IPS-NIHi11 (cell line): ENCODE results near the gene ARHGAP25.

Experiments
- DNase-seq: peaks from one replicate; pipeline ENCODE4 v3.0.0; 2012; ENCODE audit warnings: mixed read lengths, low spot score

ARHGAP25 gene

DNA sequence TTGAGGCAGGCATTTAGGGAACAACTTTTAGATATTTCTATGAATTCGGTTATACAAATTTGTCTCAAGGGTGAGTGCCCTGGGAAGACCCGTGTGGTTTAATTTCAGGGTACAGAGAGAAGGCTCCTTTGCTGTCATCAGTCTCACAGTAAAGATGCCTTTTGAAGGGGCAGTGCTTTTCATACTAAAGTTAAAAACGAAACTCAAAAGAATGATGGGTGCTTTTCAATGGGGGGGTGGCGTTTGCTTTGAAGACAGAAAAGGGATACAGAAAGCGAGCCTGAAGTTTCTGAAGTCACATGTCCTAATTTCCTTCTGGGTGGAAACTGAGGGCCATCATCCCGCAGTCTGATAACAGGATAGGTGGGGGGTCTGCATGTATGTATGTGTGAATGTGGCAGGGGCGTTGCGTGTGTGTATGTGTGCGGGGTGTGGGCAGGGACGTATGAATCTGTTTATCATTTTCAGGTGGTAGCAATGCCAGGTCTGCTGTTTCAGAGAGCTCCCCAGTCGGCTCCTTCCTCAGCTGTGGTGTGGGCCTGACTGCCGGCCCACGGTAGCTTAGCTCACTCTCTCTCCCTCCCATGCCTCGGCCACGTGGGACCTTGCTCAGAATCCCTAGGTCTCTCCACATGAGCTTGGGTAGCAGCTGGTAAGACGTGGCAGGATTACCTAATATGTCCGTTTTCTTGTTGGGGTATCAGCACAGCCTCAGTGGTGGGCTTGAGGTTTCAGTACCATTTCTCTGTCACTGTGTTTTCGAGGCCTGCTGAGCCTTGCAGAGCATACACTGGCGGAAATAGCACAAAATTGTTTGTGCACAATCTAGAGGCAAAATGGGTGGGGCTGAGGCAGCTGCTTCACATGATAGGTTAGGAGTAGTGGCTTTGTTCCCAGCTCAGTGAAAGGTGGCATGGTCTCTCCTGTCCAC, 32.7 kb downstream of the ARHGAP25 start:
- no peak for DNase-seq

DNA sequence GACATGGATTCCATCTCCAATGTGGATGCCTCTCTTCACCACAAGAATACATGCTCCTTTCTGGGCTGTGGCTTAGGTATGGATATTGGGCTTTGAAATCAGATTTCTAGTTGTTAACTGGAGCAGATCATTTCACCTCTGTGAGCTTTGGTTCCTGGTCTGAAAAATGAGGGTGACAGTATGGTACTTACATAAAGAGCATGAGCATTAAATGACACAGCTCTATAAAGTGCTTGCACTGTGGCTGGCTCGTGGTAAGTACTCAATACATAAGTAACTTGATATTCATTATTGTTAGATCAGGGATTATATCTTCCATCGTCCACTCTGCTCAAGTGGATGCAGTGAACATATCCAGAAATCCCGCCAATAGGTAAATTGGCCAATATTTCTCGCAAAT, 33.4 kb downstream of the ARHGAP25 start:
- DNase-seq, result no peak

DNA sequence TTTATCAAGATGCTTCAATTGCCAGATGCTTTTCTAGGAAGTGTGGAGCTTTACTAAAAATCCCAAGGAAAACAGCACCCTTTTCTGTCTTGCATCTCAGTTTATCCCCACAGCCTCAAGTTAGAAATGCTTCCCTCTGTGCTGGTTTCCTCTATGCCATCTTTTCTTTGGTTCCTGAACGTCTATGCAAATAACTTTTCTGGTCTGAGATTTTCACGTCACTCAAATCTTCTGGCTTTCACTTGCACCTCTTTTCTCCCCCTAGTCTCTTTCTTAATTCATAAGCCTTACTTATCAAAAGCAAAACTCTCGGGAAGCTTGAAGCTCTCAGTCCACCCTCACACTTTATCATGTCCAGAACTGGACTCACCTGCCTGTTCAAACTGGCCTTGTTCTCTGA, 33.9 kb downstream of the ARHGAP25 start:
- no peak for DNase-seq

DNA sequence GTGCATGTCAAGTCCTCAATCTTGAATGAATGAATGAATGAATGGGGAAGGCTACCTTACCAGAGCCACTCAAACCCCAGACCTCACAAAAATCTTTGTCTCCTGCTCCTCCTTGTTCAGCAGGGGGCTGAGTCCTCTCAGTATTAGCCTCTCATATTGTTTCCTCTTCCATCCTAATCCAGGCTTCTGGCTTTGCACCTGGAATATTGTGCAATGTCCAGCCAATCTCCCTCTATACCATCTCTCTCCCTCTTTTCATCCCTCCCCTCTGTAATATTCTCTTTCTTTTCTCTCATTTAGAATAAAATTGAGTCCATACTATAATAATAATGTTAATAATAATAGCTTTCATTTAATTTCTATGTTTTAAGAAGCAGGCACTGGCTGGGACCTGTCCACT, 34.3 kb downstream of the ARHGAP25 start:
- DNase-seq, result no peak

DNA sequence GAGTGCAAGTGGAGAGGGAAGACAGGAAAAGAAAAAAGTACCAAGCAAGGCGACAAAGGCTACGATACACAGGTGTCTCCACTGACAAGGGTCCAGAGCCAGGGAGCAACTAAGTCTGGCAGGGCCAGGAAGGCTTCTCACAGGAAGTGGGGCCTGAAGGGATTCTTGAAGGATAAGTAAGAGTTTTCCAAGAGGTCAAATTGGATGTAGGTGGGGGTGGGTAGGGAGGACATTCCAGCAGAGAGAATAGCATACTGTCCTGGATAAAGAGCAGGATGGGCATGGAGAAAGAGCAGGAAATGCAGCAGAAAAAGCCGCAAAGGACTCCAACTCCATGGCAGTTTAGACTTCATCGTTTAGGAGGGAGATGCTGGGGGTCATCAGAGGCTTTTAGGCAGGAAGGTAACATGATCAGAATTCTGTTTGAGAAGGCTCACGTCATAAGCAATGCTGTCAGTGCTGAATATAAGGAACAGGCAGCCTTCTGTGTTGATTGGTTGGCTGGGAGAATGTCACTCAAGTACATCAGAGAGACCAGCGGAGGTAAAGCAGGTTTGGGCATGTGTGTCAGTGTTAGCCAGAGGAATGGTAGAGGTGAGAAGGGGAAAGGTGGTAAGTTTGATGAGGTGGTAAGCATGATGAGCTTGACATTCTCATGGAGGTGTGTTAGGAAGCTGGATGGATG, 35.1 kb downstream of the ARHGAP25 start:
- DNase-seq, result no peak

DNA sequence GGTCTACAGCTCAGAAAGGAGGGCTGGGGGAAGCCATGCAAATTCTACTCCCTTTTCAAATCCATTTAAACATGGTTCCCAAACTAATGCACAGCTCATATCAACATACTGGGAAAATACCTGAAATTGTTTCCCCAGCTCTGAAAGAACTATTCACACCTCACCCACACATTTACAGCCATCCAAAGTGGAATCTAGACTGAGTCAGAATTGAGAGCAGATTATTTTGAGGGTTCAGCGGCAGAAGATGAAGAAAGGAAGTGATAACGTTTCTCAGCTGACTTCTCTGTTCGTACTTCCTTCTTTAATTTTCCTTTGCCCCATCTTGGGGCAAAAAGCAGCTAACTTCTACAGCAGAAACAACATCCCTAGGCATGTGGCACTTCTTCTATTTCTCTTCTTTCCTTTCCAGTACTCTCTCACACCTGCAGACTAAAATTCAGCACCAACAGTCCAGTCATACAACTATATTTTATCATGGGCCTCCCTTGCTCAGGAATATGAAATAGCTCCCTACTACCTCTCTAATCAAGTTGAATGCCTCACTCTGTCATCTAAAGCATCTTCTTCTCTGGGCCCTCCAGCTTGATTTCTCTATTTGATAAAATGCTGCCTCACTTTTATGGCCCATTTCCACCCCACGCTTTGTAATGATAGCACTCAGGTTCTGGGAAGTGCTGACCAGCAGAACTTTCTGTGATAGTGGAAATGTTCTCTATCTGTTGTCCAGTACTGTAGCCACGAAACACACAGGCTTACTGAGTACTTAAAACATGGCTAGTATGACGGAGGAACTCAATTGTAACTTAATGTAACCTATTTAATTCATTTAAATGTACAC, 35.9 kb downstream of the ARHGAP25 start:
- DNase-seq, result no peak

DNA sequence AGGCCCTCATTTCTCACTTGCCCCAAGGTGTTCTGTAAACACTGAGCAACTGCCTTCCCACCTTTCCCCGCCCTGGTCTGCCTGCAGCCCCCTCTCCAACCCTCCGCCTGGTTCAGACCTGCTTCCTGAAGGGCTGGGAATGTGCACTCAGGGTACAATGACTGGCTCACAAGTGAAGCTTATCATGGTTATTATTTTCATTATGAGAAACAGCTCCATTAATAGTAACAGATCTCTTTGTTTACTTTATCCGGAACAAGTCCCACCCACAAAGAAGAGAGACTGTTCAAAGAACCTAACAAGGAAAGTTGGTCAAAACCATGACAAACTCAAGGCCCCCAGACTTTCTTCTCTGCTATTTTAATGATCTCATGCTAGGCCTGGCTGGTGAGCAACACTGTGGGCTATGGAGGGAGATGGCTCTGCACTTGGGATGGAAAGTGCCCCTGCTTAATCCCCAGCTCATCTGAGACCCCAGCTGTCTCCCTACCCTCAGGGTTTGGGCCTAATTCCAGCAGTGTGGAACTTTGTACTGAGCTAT, 36.7 kb downstream of the ARHGAP25 start:
- DNase-seq, result no peak

DNA sequence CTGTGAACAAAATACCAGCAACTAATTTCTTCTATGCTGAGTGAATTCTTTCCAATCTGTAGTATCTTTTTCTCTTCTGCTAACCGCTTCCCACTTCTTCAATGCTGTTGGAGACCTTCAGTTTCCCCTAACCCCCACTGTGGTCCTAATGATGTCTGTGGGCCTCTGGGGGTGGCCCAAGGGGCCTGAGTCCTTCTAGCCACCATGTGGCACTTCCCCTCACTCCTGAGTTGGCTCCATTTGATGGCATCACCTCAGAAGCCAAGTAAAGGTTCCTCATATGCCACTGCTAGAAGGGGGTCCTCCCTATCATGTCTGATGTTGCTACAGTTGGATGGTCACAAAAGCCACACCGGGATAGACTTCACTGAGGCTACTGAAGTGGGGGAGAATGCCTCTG, 37.5 kb downstream of the ARHGAP25 start:
- no peak for DNase-seq

DNA sequence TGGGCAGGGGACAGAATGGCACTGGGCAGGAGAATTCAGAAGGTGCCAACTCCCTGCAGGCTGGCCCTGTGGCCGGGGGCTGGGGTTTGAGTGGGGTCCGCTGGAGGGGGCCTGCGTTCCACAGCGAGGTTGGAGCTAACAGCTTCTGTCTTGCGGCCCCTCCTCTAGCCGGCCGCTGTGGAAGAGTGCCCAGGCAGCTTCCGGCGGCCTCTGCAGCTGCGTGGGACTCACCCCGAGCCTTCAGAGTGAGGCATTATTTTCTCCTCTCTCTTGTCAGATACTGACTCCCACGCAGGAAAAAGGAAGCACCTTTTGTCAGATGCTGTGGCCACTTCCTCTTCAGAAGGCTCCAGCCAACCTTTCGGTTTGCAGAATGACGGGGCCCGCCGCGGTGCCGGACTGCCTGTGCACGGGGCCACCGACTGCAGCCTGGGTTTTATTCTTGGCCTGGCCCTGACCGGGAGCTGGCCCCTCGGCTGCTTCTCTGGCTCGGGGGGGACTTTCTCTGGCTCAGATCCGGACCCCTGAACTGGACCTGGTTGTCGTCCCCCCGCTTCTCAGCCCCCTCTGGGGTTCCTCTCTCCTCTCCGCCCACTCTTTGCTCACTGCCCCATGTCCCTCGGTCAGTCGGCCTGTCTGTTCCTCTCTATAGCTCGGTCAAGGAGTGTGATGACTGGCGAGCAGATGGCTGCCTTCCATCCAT, 40.1 kb downstream of the ARHGAP25 start:
- no peak for DNase-seq

DNA sequence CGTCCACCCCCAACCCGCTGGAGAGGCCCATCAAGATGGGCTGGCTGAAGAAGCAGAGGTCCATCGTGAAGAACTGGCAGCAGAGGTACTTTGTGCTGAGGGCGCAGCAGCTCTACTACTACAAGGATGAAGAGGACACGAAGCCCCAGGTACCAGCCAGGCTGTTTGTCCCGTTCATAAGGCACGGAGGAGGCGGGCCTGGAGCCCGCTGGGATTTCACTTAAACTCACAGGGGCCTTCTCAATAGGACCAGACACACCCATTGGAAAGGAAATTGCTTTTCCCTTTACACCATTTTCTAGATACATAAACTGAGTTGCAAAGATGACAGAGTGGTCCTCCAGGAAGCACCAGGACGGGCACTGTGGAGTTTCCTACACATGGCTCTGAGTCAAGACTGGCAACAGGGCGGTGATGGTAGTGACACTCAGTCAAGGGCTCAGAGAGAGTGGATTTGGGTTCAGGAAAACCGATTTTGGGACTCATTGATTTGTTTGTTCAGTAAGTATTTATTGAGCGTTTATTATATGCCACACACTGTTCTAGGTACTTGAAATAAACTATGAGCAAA, 40.7 kb downstream of the ARHGAP25 start:
- no peak for DNase-seq

DNA sequence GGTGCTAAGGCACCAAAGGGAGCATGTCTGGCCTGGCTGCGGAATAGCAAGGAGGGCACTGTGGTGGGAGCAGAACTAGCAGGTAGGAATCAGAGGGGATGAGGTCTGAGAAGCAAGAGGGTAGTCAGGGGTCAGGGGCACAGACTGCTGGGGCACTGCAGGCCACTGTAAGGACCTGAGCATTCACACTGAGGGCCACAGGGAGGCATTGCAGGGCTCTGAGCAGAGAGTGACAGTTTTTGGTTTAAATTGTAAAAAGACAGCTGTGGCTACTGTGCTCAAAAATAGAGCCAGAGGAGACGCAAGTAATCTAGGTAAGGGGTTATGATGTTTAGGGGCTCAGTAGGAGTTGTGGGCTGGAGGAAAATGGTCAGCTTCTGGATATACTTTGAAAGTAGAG, 41.5 kb downstream of the ARHGAP25 start:
- no peak for DNase-seq

DNA sequence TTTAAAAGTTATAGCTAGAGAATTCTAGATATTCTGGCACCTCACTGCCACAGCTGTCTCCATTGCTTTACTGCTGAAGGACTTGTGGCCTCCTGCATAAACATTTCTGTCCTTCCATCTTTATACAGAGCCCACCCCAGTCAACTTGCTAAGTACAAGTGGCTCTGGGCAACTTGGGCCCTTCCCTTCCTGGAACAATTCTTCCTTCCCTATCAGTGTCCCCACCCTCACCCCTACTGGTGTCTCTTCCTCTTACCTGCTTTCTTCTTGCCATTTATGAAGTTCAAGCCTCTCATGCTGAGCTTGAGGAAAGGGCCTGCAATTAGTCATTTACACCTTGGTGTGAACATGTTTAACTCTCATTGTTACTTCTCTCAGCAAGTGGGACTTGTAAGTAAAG, 45.0 kb downstream of the ARHGAP25 start:
- DNase-seq, result no peak

DNA sequence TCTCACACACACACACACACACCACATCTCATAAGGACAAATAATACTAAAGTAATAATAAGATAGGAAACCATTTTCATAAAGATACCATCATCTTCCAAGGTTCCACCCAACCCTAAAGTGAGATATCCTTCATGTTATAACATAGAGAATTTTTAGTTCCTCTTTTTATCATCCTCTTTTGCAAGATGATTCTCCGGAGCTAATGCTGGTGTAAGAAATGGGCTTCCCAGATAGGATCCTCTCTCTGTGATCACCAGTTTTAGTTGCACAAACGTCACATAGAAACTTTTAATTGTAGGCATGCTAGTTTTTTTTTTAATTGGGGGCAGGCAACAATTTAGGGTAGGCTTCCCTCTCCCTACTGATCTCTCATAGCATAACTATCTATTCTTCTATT, 49.6 kb downstream of the ARHGAP25 start:
- no peak for DNase-seq

DNA sequence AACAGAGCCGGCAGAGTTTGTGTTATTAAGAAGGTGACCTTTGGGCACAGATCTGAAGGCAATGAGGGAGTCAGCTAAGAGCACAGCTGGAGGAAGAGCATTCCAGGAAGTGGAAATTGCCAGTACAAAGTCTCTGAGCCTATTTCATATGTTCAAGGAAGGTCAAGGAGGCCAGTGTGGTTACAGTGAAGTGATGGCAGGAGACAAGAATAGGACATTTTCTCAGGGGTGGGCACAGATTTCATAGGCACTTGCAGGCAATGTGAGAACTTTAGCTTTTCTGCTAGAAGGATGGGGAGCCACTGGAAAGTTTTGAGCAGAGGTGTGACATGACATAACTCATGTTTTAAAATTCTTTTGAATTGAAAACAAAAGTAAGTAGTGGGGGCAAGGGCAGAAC, 50.3 kb downstream of the ARHGAP25 start:
- no peak for DNase-seq

DNA sequence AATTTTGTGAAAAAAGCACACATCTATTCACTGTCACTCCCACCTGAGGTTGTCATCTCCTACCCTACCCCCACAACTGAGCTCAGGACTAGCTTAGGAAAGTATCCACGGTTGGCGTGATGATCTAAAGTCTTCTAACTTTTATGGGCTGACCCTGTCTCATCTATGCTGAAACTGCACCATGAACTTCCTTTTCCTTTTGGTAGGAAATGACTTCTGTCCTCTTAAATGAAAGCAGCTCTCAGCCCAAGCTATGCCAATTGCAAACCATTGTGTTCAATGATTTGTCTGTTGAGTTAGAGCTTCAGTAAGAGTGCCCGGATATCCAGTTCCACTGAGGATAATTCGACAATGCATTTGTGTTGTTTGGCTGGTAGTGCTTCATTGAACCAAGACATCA, 52.7 kb downstream of the ARHGAP25 start:
- DNase-seq, result no peak

DNA sequence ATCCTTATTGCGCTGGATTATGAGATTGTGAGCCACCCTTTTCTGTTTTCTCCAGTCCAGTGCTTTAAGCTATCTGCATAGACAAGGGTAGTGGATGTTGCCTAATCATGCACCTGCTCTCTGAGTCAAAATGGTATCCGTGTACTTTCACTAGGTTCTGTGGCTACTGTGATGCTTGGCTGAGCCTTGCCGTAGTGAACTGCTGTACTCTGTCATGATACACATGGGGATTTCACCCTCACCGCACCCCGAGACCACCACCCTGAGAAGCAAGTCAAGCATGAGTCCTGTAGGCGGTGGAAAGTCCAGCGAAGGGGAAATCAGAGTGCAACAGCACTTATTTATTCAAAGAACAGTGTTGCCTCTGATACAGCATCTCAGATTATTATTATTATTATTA, 55.0 kb downstream of the ARHGAP25 start:
- no peak for DNase-seq

DNA sequence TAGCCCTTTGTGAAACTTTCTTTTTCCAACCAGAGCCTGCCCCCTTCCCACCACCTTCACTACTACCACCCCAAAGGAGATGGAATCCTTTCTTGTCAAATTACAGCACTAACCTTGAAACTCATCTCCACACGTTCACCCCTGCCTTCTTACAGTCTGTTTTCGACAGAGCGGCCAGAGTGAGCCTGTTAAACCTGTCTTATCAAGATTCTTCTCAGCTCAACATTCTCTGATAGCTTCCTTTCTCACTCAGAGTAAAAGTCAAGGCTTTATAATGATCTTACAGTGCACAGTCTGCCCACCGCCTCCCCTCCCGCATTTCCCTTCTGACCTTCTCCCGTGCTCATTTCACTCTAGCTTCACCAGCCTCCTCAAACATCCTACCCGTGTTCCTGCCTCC, 56.0 kb downstream of the ARHGAP25 start:
- DNase-seq, result no peak

DNA sequence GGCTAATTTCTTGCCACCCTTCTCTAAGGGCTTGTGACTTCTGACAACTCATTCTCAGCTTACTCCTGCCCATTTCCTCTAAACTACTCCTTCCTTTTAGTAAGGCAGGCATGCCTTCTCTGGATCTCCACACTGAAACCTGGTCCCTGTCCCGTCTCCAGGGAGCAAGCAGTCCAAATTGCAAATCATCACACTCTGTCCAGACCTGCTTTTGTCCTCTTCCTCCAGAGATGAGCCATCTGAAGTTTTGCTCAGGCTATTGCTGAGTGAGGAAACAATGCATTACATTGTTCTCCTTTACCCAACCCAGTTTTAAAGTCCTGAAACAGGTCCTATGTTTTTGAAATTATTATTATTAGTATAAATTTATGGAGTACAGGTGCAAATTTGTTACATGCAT, 57.3 kb downstream of the ARHGAP25 start:
- DNase-seq, result no peak

DNA sequence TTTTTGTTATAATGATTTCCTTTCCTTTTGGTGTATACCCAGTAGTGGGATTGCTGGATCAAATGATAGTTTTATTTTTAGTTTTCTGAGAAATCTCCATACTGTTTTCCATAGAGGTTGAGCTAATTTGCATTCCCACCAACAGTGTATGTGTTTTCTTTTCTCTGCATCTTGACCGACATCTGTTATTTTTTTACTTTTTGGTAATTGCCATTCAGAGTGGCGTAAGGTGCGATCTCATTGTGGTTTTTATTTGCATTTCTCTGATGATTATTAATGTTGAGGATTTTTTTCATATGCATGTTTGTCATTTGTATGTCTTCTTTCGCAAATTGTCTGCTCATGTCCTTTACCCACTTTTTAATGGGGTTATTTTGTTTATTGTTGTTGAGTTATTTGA, 58.1 kb downstream of the ARHGAP25 start:
- no peak for DNase-seq

DNA sequence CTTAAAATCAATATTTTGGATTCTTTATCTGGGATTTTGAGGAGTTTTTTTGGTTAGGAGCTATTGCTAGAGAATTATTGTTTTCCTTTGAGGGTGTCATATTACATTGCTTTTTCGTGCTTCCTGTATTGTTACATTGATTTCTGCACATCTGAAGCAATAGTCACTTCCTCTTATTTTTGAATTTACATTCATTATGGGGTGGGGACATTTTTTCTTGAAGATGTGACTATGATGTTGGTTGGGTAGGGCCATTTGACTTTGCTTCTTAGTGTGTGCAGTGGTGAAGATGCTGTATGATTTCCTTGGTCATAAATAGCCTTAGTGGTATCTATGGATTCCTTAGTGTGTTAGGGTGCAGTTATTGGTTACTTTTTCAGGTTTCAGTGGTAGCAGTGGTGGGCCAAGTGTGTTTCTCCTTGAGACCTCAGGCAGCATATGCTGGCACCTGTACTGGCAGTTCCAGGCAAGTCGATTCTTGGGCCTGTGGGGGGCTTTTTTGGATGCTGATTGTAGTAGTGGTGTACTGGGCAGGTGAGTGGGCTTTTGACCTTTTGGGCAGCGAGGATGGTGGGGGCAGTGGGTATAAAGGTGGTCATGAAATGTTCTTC, 61.8 kb downstream of the ARHGAP25 start:
- DNase-seq, result no peak

DNA sequence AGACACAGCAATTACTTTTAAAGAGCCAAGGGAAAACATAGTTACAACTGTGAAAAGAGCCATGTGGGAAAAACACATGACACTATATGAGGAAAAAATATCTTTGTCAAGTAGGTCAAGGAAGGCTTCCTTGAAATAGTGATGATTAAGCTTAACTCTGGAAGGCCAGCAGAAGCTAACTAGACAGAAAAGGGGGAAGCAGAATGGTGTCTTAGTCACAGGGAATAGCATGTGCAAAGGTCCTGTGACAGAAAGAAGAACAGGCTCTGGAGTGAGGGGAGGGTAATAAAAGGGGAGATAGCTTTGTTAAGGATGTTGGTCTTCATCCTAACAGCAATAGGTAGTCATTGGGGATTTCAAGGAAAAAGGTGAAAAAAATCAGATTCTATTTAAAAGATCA, 64.0 kb downstream of the ARHGAP25 start:
- no peak for DNase-seq
